ENCODE data around the gene GRB7.

DNA sequence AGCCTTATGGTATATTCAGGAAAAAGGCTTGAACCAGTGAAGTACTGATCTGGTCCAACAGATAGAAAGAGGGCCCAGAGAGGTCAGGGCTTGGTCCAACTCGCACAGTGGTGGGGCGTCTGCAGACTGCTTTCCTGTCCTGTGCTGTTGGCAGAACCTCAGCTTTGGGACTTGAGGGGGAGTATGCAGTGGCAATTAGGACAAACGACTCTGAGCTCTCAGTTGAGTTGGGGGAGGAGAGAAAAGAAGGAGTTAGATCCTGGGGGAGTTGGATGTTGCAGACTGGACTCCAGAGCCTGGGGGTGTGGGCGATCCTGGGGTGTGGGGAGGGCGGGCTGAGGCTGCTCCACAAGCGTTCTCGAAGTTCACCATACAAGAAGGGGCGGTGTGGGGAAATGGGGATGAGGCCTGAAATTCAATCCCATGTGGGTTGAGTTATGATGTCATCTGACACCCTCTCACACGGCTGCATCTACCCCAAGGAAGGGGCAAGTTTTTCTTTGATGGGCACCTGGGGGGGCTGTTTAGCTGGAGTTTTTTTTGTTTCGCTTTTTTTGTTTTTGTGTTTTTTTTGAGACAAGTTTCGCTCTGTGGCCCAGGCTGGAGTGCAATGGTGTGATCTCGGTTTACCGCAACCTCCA is 14.6 kb downstream of the GRB7 start:
- TF ChIP-seq, protein P1, sequence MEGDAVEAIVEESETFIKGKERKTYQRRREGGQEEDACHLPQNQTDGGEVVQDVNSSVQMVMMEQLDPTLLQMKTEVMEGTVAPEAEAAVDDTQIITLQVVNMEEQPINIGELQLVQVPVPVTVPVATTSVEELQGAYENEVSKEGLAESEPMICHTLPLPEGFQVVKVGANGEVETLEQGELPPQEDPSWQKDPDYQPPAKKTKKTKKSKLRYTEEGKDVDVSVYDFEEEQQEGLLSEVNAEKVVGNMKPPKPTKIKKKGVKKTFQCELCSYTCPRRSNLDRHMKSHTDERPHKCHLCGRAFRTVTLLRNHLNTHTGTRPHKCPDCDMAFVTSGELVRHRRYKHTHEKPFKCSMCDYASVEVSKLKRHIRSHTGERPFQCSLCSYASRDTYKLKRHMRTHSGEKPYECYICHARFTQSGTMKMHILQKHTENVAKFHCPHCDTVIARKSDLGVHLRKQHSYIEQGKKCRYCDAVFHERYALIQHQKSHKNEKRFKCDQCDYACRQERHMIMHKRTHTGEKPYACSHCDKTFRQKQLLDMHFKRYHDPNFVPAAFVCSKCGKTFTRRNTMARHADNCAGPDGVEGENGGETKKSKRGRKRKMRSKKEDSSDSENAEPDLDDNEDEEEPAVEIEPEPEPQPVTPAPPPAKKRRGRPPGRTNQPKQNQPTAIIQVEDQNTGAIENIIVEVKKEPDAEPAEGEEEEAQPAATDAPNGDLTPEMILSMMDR (optimal IDR thresholded peaks at IDR 0.05 in 1 of 3, IDR thresholded peaks at IDR 0.05 in 1 of 3, conservative IDR thresholded peaks at IDR 0.05 in 1 of 3; ENCODE audit: extremely low read depth in 1 of 3, insufficient read depth in 2 of 3, low read length in 3 of 3) = no peak
- no peak for TF ChIP-seq EZH2 (IDR thresholded peaks at IDR 0.05; ENCODE audit: low read length)
